HCT116 (cell line): ENCODE data around the gene CTTN. TPM values are rescaled to one million over a fixed set of nuclear protein-coding genes. Genes with fewer than 3 reads are reported as not detected.
A peak's percentile ranks its signal among the peaks of the same experiment; 100 is the strongest.
"Not testable (repeated sequence)": the region's sequence is repeated elsewhere in the genome, so short reads cannot be mapped to it uniquely, and the experiment has no call there.

Experiments used
- ATAC-seq: fragments of 200-7000 bp; cut with Tn5 transposase; 2 replicates; pipeline ENCODE4 v1.9.1; 2020; ENCODE audit warnings: mild to moderate bottlenecking, moderate library complexity
- BruUV-seq: library from RNA; stranded (reverse); fragments of 400-500 nt; replicated peaks from 2 replicates; lab custom pipeline; 2021; lab: Mats Ljungman, UMichigan
- CTCF ChIA-PET: fragments of 300-600 bp; sonication (Branson Sonifier 250); formaldehyde crosslinking; loops from one replicate; lab custom pipeline; 2021; ENCODE audit warnings: antibody characterized with exemption; lab: Charles Lee
- POLR2A ChIA-PET: fragments of 300-600, 350-600 bp; sonication (Branson Sonifier 250); formaldehyde crosslinking; loops from one replicate; lab custom pipeline; 2021; ENCODE audit warnings: antibody characterized with exemption; lab: Charles Lee
- RAD21 ChIA-PET, 2 experiments: fragments of 300-600 bp; sonication (Branson Sonifier 250); formaldehyde crosslinking; loops; one replicate each; lab custom pipeline; 2023; ENCODE audit warnings: low total read pairs in 2 of 2; ENCODE audit not compliant: uncharacterized antibody in 2 of 2, unreplicated experiment in 2 of 2, low non-redundant PET in 1 of 2; lab: Charles Lee
- DNase-seq: peaks from one replicate; pipeline ENCODE4 v3.0.0-alpha.2; 2010; ENCODE audit warnings: low read depth, low spot score
- H2AFZ ChIP-seq: fragments of 200-600 bp; shearing (Covaris generic), sonication (generic); 2 replicates; pipeline ENCODE4 v1.6.1; 2017; ENCODE audit warnings: low read depth, mixed run types, mixed read lengths, antibody characterized with exemption, low read length; ENCODE audit not compliant: poor library complexity, severe bottlenecking
- H3K27ac ChIP-seq: 2 replicates; pipeline ENCODE4 v1.5.1; 2012; ENCODE audit warnings: low read depth, low read length
- H3K27me3 ChIP-seq: fragments of 200-600 bp; sonication (generic); 2 replicates; pipeline ENCODE4 v1.6.1; 2016; ENCODE audit warnings: mixed run types, low read length, mixed read lengths; ENCODE audit not compliant: insufficient read depth
- H3K36me3 ChIP-seq, 2 experiments: fragments of 200-500 bp in 1 of 2; fragments of 200-600 bp in 1 of 2; sonication (Bioruptor generic) in 1 of 2; sonication (generic) in 1 of 2; 2 replicates each; pipeline versions ENCODE4 v1.5.1 to v1.6.1; 2014 to 2016; ENCODE audit warnings: low read length in 2 of 2, inconsistent platforms in 1 of 2, mixed read lengths in 1 of 2, mixed run types in 1 of 2; ENCODE audit not compliant: insufficient read depth in 2 of 2, control insufficient read depth in 1 of 2
- H3K4me1 ChIP-seq, 2 experiments: fragments of 200-600 bp in 1 of 2; sonication (generic) in 1 of 2; 2 replicates each; pipeline versions ENCODE4 v1.5.1 to v1.6.1; 2012 to 2017; ENCODE audit warnings: low read length in 2 of 2, inconsistent platforms in 1 of 2, mild to moderate bottlenecking in 1 of 2, mixed read lengths in 1 of 2, mixed run types in 1 of 2, moderate library complexity in 1 of 2; ENCODE audit not compliant: insufficient read depth in 2 of 2, control insufficient read depth in 1 of 2
- H3K4me2 ChIP-seq: fragments of 200-600 bp; sonication (generic); 2 replicates; pipeline ENCODE4 v1.6.1; 2017; ENCODE audit warnings: mixed run types, low read length, mixed read lengths
- H3K4me3 ChIP-seq, 2 experiments: fragments of 200-600 bp in 1 of 2; sonication (generic) in 1 of 2; replicated peaks in 1 of 2; 2 replicates each; pipeline ENCODE4 v1.5.1; 2011 to 2016; ENCODE audit warnings: low read length in 2 of 2, control low read depth in 1 of 2, low read depth in 1 of 2, mild to moderate bottlenecking in 1 of 2, mixed read lengths in 1 of 2, mixed run types in 1 of 2
- H3K79me2 ChIP-seq: fragments of 200-600 bp; sonication (generic); 2 replicates; pipeline ENCODE4 v1.6.1; 2017; ENCODE audit warnings: mild to moderate bottlenecking, mixed run types, low read length, moderate library complexity, mixed read lengths; ENCODE audit not compliant: insufficient read depth
- H3K9ac ChIP-seq: fragments of 200-600 bp; sonication (generic); 2 replicates; pipeline ENCODE4 v1.6.1; 2016; ENCODE audit warnings: low read length, mixed read lengths
- H3K9me2 ChIP-seq: fragments of 200-600 bp; sonication (generic), shearing (Covaris generic); 2 replicates; pipeline ENCODE4 v1.6.1; 2017; ENCODE audit warnings: mixed run types, mild to moderate bottlenecking, moderate library complexity; ENCODE audit not compliant: insufficient read depth
- H3K9me3 ChIP-seq, 2 experiments: fragments of 200-500 bp in 1 of 2; fragments of 200-600 bp in 1 of 2; sonication (Bioruptor generic) in 1 of 2; sonication (generic) in 1 of 2; 2 replicates each; pipeline ENCODE4 v1.6.1; 2014 to 2017; ENCODE audit warnings: low read length in 2 of 2, mixed read lengths in 2 of 2, inconsistent platforms in 1 of 2, low read depth in 1 of 2, mild to moderate bottlenecking in 1 of 2, mixed run types in 1 of 2, moderate library complexity in 1 of 2; ENCODE audit not compliant: control insufficient read depth in 1 of 2, insufficient read depth in 1 of 2
- H4K20me1 ChIP-seq: fragments of 200-600 bp; sonication (generic), shearing (Covaris generic); 2 replicates; pipeline ENCODE4 v1.6.1; 2017; ENCODE audit warnings: mixed run types, mild to moderate bottlenecking, moderate library complexity; ENCODE audit not compliant: insufficient read depth
- EGR1 ChIP-seq: IDR thresholded peaks from 2 replicates; pipeline ENCODE4 v1.6.1; 2012; ENCODE audit warnings: low read depth
- EZH2 ChIP-seq: fragments of 200-600 bp; sonication (generic); IDR thresholded peaks from 2 replicates; pipeline ENCODE4 v1.6.1; 2017; ENCODE audit warnings: antibody characterized with exemption, mixed run types
- EZH2phosphoT487 ChIP-seq: fragments of 200-600 bp; IDR thresholded peaks from 2 replicates; pipeline ENCODE4 v1.6.1; 2018; ENCODE audit warnings: antibody characterized with exemption, borderline replicate concordance
- FOSL1 ChIP-seq: IDR thresholded peaks from 2 replicates; pipeline ENCODE4 v1.6.1; 2012; ENCODE audit warnings: low read depth
- MAX ChIP-seq: IDR thresholded peaks from 2 replicates; pipeline ENCODE4 v1.6.1; 2012
- POLR2A ChIP-seq: IDR thresholded peaks from 2 replicates; pipeline ENCODE4 v1.7.0; 2011; ENCODE audit warnings: borderline replicate concordance; ENCODE audit not compliant: insufficient read depth, insufficient read length; ENCODE audit errors: extremely low read depth
- POLR2AphosphoS5 ChIP-seq: IDR thresholded peaks from 2 replicates; pipeline ENCODE4 v1.6.1; 2011; ENCODE audit warnings: mild to moderate bottlenecking, low read depth, low read length, moderate library complexity
- RAD21 ChIP-seq: IDR thresholded peaks from 2 replicates; pipeline ENCODE4 v1.6.1; 2012; ENCODE audit warnings: low read depth, mild to moderate bottlenecking
- REST ChIP-seq: IDR thresholded peaks from 2 replicates; pipeline ENCODE4 v1.6.1; 2012; ENCODE audit warnings: low read depth
- SP1 ChIP-seq: IDR thresholded peaks from 2 replicates; pipeline ENCODE4 v1.6.1; 2012; ENCODE audit warnings: low read depth
- TCF7L2 ChIP-seq: IDR thresholded peaks from 2 replicates; pipeline ENCODE4 v1.7.0; 2011; ENCODE audit warnings: borderline replicate concordance, inconsistent platforms; ENCODE audit not compliant: insufficient read depth, insufficient read length; ENCODE audit errors: extremely low read depth
- YY1 ChIP-seq: IDR thresholded peaks from 2 replicates; pipeline ENCODE4 v1.6.1; 2011; ENCODE audit warnings: low read length, low read depth, moderate library complexity, mild to moderate bottlenecking; ENCODE audit not compliant: insufficient replicate concordance; ENCODE audit errors: extremely low read depth
- ZFX ChIP-seq: fragments of 450-650 bp; IDR thresholded peaks from 2 replicates; pipeline ENCODE4 v1.6.1; 2017
- ZNF274 ChIP-seq: fragments of 200-500 bp; sonication (Bioruptor generic); IDR thresholded peaks from 2 replicates; pipeline ENCODE4 v1.6.1; 2014; ENCODE audit warnings: mild to moderate bottlenecking, low read depth, low read length, inconsistent platforms
- intact Hi-C: fragments of 100-400 bp; cut with micrococcal nuclease; formaldehyde crosslinking; loops from 2 replicates; pipeline ENCODE4 v1.10.0; 2022
- total RNA-seq: library from RNA; stranded (reverse); gene quantifications from one replicate; pipeline ENCODE4 v1.2.1, GENCODE V29; 2021; ENCODE audit not compliant: unreplicated experiment
- TF ChIP-seq, protein P1 (sequence below): IDR thresholded peaks from 2 replicates; pipeline ENCODE4 v1.6.1; 2012
- TF ChIP-seq, protein P2 (sequence below), 3 experiments: fragments of 200-600 bp in 1 of 3; sonication (generic) in 1 of 3; IDR thresholded peaks in 2 of 3; conservative IDR thresholded peaks in 1 of 3; 2 replicates each; pipeline ENCODE4 v1.5.1; 2012 to 2017; ENCODE audit warnings: low read depth in 2 of 3, low read length in 2 of 3, antibody characterized with exemption in 1 of 3, borderline replicate concordance in 1 of 3, control low read depth in 1 of 3, mild to moderate bottlenecking in 1 of 3, mixed read lengths in 1 of 3, mixed run types in 1 of 3, moderate library complexity in 1 of 3; ENCODE audit not compliant: insufficient read depth in 1 of 3

The CTTN gene
- total RNA-seq, 1 experiment from 2014 or later, result 249 TPM

DNA sequence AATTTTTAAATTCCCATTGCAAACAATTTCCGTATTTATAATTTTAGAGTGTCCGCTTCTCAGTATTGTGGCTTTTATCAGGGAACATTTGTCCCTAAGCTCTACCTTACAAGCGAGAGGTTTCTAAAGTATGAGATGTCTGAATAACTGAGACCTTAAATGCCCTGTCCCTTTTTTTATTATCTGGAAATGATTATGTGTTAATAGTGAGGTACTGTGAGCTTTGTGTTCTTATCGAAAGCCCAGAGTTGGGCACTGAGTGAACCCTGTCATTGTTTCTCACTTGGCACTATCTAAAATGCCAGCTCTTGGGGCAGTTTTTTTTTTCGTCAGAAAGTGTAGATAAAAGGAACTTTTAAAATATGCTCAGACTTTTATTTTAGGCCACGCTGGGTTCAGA is 9.5 kb downstream of the CTTN start:
- Histone ChIP-seq H3K79me2 (peaks cover 81% of the 10 kb centered on the region), H3K27me3 (no peaks in the 10 kb centered on the region), H3K4me2 (no peak overlapping the region), H4K20me1 (peaks cover 3% of the 10 kb centered on the region; the same call in 1 of the 2 replicates), H3K9me3 (no peaks in the 10 kb centered on the region), H3K4me3 (no peak overlapping the region), H3K36me3 (peaks cover 62 to 71% of the 10 kb centered on the region in 2 experiments), H3K9ac (no peak overlapping the region), H3K9me2 (no peaks in the 10 kb centered on the region), H3K27ac (no peak overlapping the region), H3K4me1 (peaks cover 0 to 7% of the 10 kb centered on the region in 2 experiments; a peak in 2 of 4 replicates), H2AFZ (no peak overlapping the region)
- RAD21 ChIA-PET, result no interaction called here
- intact Hi-C loops, result no loop called here
- TF ChIP-seq ZFX (no peak), POLR2AphosphoS5 (no peak), EZH2 (no peak), EGR1 (no peak), YY1 (no peak), POLR2A (no peak), FOSL1 (no peak), REST (no peak), EZH2phosphoT487 (no peak), SP1 (no peak), ZNF274 (no peak), MAX (no peak), RAD21 (no peak), TCF7L2 (no peak)
- TF ChIP-seq, protein P1, sequence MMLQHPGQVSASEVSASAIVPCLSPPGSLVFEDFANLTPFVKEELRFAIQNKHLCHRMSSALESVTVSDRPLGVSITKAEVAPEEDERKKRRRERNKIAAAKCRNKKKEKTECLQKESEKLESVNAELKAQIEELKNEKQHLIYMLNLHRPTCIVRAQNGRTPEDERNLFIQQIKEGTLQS, result no peak
- TF ChIP-seq, protein P2, sequence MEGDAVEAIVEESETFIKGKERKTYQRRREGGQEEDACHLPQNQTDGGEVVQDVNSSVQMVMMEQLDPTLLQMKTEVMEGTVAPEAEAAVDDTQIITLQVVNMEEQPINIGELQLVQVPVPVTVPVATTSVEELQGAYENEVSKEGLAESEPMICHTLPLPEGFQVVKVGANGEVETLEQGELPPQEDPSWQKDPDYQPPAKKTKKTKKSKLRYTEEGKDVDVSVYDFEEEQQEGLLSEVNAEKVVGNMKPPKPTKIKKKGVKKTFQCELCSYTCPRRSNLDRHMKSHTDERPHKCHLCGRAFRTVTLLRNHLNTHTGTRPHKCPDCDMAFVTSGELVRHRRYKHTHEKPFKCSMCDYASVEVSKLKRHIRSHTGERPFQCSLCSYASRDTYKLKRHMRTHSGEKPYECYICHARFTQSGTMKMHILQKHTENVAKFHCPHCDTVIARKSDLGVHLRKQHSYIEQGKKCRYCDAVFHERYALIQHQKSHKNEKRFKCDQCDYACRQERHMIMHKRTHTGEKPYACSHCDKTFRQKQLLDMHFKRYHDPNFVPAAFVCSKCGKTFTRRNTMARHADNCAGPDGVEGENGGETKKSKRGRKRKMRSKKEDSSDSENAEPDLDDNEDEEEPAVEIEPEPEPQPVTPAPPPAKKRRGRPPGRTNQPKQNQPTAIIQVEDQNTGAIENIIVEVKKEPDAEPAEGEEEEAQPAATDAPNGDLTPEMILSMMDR (IDR thresholded peaks at IDR 0.05 in 2 of 3, conservative IDR thresholded peaks at IDR 0.05 in 1 of 3; ENCODE audit: borderline replicate concordance in 1 of 3, insufficient read depth in 1 of 3, low read depth in 2 of 3, low read length in 2 of 3), result no peak
- CTCF ChIA-PET, result no interaction called here
- TSS peak; percentile 6 for BruUV-seq
- ATAC-seq (no peak), DNase-seq (no peak)
- POLR2A ChIA-PET, result no interaction called here

DNA sequence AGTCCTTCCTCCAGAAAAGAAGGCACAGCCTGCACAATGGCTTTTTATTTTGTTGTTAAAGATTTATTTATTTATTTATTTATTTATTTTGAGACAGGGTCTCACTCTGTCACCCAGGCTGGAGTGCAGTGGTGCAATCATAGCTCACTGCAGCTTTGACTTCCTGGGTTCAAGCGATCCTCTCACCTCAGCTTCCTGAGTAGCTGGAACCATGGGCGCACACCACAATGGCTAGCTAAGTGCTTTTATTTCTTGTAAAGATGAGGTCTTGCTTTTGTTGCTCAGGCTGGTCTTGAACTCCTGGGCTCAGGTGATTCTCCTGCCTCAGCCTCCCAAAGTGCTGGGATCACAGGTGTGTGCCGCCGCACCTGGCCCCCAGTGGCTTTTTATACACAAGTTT is 10.0 kb downstream of the CTTN start:
- H3K79me2 ChIP-seq, result peaks cover 78% of the 10 kb centered on the region
- DNase-seq, H3K9ac ChIP-seq, H3K4me2 ChIP-seq, H3K9me3 ChIP-seq, H3K4me1 ChIP-seq, ATAC-seq, RAD21 ChIA-PET, H4K20me1 ChIP-seq, intact Hi-C loops, H2AFZ ChIP-seq, H3K27ac ChIP-seq, POLR2A ChIA-PET, BruUV-seq, H3K4me3 ChIP-seq, H3K9me2 ChIP-seq, CTCF ChIA-PET, H3K27me3 ChIP-seq: not testable (repeated sequence)
- H3K36me3 ChIP-seq, result peaks cover 67 to 76% of the 10 kb centered on the region in 2 experiments
